HL-60 (cell line): ENCODE results near the gene ZNF678.

ENCODE experiments used
- CTCF ChIP-seq: IDR thresholded peaks from one replicate; pipeline ENCODE4 v1.5.1; 2011; ENCODE audit warnings: low read length, control low read depth, inconsistent platforms; ENCODE audit not compliant: insufficient read depth
- POLR2AphosphoS5 ChIP-seq: IDR thresholded peaks from 2 replicates; pipeline ENCODE4 v1.6.1; 2012; ENCODE audit warnings: low read depth
- REST ChIP-seq: IDR thresholded peaks from 2 replicates; pipeline ENCODE4 v1.6.1; 2012; ENCODE audit warnings: low read depth; ENCODE audit not compliant: insufficient replicate concordance
- SPI1 ChIP-seq: IDR thresholded peaks from 2 replicates; pipeline ENCODE4 v1.6.1; 2012; ENCODE audit warnings: low read depth, mild to moderate bottlenecking, borderline replicate concordance

GRCh38 chr1:227559499-227559898 is 3.9 kb upstream of the ZNF678 start:
- TF ChIP-seq CTCF (no peak), POLR2AphosphoS5 (no peak), REST (no peak), SPI1 (no peak)
